Activated CD8-positive, alpha-beta memory T cell treated with anti-CD3 and anti-CD28 coated beads, Interleukin-2, amount 50 U/mL, for 1 hour (primary cell): ENCODE results near the gene EXOC6.

Source experiments
- DNase-seq: peaks from one replicate; pipeline ENCODE4 v3.0.0-alpha.2; 2020; ENCODE audit errors: extremely low read depth

EXOC6 gene

DNA sequence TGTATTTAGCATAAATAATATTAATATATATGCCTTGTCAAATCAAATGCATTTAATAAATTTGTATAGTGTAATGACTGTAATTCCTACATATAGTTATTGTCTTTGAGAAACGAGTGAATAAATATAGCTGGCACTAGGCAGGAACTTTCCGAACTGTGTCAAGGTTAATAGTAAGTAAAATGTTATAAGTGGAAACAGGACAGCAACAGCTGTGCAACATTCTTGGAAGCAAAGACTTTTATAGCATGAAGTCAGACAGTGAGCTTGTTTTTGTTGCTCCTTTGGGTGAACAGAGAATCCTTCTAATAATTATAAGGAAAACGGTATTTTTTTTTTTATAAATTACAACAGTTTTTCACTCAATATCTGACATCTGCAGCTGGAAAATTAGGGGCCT lies 14.0 kb upstream of the EXOC6 start:
- no peak for DNase-seq

DNA sequence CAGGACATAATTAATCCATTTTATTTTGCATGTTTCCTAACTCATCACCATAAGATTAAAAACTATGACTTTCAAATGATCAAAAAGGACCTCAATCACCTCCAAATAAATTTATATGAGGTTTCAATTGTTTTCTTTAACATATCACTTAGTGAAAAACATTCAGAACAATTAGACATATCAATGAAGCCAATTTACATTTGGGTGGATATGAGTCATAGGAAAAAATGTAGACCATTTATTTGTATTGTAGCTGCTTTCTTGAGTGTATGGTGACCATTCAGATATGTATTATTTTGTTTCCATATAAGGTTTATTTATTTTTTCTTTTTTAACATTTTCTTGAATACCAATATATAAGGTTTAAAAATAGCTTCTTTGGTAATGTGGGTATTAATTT lies 13.3 kb upstream of the EXOC6 start:
- no peak for DNase-seq

- no peak for DNase-seq
These were observed 10.9 kb upstream of the EXOC6 start for GRCh38 chr10:92837456-92837855.

DNA sequence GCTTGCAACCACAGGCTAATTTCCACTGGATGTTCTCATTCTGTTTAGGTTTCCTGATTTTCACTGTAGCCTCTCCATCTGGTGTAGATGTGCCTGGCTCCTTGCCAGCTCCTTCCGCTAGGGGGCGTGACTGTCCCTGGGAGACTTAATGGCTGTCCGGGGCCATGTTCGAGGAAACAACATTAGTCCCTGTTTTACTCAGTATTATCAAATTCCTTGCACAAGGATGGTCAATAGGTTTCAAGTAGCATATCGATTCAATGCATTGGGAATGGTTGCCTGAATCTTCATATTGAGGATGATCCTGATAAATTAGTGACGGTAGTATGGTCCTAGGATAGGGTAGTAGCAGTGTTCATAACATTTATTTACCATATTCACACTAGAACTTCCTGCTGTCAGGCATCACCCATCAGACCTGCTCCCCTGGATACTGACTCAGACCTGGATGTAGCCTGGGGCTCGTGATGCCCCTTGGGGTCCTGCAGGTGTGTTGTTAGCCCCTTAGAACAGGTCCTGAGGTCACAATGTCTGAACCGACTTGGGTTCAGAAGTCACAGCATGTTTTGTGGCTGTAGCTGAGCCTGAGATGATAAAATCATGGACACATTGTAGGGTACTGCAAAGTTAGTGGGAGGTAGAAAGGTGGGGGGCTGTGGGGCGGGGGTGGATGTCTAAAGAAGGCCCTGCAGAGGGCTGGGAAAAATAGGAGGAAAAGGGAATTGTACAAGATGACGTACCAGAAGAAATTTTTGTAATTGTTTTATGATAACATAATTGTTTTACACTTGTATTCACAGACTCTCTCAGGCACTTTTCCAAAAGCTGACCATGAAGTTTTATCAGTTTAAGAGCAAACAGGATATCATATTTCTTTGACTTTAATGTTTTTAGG lies 8.9 kb upstream of the EXOC6 start:
- no peak for DNase-seq

DNA sequence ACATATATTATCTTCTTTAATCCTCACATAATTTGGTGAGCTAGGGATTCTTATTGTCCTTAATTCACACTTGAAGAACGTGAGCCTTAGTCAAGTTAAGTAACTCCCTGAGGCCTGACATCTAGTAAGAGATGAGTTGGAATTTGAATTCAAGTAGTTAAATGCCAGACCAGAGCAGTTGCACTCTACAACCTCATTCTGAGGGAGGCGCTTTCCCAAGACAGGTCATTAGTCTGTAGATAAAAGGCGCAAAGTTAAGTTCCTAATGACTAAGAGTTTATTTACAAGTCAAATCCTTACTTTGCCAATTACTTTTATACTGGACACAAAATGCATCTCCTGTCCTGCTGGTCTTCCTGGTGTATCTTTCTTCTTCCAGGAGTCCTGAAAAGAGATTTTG lies 3.6 kb upstream of the EXOC6 start:
- no peak for DNase-seq

GRCh38 chr10:92845921-92846320 lies 2.4 kb upstream of the EXOC6 start:
- no peak for DNase-seq

DNA sequence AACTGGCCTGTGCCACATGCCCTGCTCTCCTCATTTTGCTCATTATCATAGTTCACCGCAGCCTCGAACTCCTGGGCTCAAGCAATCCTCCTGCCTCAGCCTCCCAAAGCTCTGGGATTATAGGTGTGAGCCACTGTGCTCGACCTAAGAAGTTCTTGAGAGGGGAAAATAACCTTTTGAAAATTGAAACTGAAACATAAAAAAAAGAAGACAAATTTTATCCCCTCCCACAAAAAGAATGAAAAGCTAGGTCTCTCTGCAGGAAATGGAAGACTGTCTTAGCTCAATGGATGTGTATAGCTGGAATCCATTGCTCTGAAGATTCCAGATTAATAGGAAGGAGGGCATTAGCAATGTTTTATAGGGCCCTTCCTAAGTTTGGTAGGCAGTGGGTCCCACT lies 2.0 kb upstream of the EXOC6 start:
- DNase-seq: no peak

DNA sequence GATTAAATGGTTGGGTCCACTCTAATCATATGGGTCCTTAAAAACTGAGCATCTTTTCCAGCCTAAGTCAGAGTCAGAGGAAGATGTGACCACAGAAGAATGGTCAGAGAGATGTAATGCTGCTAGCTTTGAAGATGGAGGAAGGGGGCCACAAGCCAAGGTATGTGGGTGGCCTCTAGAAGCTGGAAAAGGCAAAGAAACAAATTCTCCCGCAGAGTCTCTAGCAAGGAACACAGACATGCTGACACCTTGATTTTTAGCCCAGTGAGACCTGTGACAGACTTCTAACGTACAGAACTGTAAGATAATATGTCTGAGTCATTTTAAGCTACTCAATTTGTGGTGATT lies 1.5 kb upstream of the EXOC6 start:
- DNase-seq: no peak

GRCh38 chr10:92847202-92847864 lies 987 bp upstream of the EXOC6 start:
- DNase-seq: no peak

GRCh38 chr10:92848037-92848440 lies 281 bp upstream of the EXOC6 start:
- DNase-seq: no peak

- DNase-seq: no peak
These were observed 860 bp downstream of the EXOC6 start for GRCh38 chr10:92849234-92849525.

DNA sequence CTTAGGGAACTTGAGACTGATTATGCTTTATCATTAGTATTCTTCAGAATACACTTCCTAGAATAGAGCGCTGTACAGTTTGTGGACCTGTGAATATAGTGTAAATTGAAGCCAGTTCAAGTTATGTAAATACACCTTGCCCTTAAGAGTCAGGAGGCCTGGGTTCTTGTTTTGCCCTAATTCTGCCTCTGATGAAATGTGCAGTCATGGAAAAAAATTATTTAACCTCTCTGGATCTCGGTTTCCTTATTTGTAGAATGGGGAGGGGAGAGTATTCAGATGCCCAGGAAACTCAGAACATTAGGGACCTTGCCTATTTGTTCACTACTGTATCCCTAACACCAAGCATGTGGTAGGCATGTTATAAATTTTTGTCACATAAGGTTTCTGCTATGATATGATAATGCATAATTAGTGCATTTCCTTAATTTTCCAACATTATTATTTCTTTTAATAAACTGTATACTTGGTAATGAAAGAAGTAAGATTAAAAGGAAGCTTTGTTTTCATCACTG lies 1.3 kb downstream of the EXOC6 start:
- no peak for DNase-seq

DNA sequence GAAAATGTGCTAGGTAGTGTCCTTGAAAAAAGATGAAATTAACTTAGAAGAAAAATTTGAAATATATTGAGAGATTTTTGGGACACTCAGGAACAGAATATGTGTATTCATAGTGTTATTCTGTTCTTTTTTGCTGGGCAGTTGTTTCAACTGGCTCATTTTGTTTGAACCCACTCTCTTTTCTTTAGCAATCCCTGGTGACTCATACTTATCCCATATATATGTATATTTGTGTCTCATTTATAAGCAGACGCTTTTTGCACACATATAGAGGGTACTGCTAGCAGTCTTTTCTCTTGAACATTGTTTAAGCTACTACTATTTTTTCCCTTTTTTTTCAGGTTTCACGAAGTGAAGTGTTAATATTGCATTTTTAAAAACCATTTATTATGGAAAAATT lies 1.9 kb downstream of the EXOC6 start:
- DNase-seq: no peak

GRCh38 chr10:92851003-92851402 lies 2.7 kb downstream of the EXOC6 start:
- no peak for DNase-seq

DNA sequence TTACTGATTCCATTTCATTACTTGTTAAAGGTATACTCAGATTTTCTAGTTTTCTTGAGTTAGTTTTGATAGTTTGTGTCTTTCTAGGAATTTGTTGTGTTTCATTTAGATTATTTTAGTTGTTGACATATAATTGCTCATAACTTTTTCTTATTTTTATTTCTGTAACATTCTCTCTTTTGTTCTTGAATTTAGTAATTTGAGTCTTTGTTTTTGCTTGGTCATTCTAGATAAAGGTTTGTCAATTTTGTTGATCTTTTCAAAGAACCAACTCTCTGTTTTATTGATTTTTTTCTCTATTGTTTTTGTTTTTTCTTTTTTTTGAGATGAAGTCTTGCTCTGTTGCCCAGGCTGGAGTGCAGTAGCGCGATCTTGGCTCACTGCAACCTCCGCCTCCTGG lies 7.2 kb downstream of the EXOC6 start:
- DNase-seq: no peak

GRCh38 chr10:92857904-92858514 lies 9.7 kb downstream of the EXOC6 start:
- no peak for DNase-seq

- DNase-seq: no peak
These were observed 18.9 kb downstream of the EXOC6 start for GRCh38 chr10:92867235-92867634.

GRCh38 chr10:92868036-92868435 lies 19.7 kb downstream of the EXOC6 start:
- DNase-seq: no peak

- no peak for DNase-seq
These were observed 20.2 kb downstream of the EXOC6 start for GRCh38 chr10:92868557-92868956.

GRCh38 chr10:92873029-92873428 lies 24.7 kb downstream of the EXOC6 start:
- DNase-seq: no peak

GRCh38 chr10:92876509-92877036 lies 28.3 kb downstream of the EXOC6 start:
- DNase-seq: no peak

GRCh38 chr10:92880233-92880861 lies 32.0 kb downstream of the EXOC6 start:
- DNase-seq: no peak
